IMR-90 (cell line): Measurements from ENCODE around the gene GLE1. TPM values are rescaled to one million over a fixed set of nuclear protein-coding genes. Genes with fewer than 3 reads are reported as not detected.

ENCODE experiments used
- ATAC-seq: fragments of 200-7000 bp; cut with Tn5 transposase; 2 replicates; pipeline ENCODE4 v1.9.1; 2020; ENCODE audit warnings: low read depth, mild to moderate bottlenecking, moderate library complexity
- BruUV-seq: library from RNA; stranded (reverse); fragments of 400-500 nt; replicated peaks from 2 replicates; lab custom pipeline; 2021; lab: Mats Ljungman, UMichigan
- CTCF ChIA-PET: fragments of 300-600 bp; formaldehyde crosslinking; extraction: SDS; loops from one replicate; lab custom pipeline; 2021; ENCODE audit warnings: antibody characterized with exemption; lab: Yijun Ruan, JAX
- POLR2A ChIA-PET: fragments of 300-600 bp; sonication (Branson Sonifier 250); formaldehyde crosslinking; loops from one replicate; lab custom pipeline; 2022; ENCODE audit warnings: antibody characterized with exemption; ENCODE audit not compliant: unreplicated experiment; lab: Charles Lee
- DNase-seq: peaks from one replicate; pipeline ENCODE4 v3.0.0; 2013
- H2AFZ ChIP-seq: replicated peaks from 2 replicates; pipeline ENCODE3; 2013; ENCODE audit warnings: low read length, mild to moderate bottlenecking; ENCODE audit not compliant: poor library complexity
- H2AK5ac ChIP-seq: 2 replicates; pipeline ENCODE4 v1.6.1; 2013; ENCODE audit warnings: low read depth, low read length, inconsistent platforms
- H2AK9ac ChIP-seq: replicated peaks from 2 replicates; pipeline ENCODE3; 2013; ENCODE audit warnings: mild to moderate bottlenecking, low read depth, low read length, moderate library complexity; ENCODE audit not compliant: poor library complexity
- H2BK120ac ChIP-seq: 2 replicates; pipeline ENCODE4 v1.6.1; 2013; ENCODE audit warnings: low read depth, low read length, inconsistent platforms
- H2BK15ac ChIP-seq: 3 replicates; pipeline ENCODE4 v1.6.1; 2013; ENCODE audit warnings: low read depth, low read length, inconsistent platforms
- H2BK20ac ChIP-seq: 2 replicates; pipeline ENCODE4 v1.6.1; 2013; ENCODE audit warnings: low read depth, mild to moderate bottlenecking, inconsistent platforms, low read length, moderate library complexity
- H2BK5ac ChIP-seq: 2 replicates; pipeline ENCODE4 v1.6.1; 2013; ENCODE audit warnings: mild to moderate bottlenecking, low read depth, low read length, inconsistent platforms; ENCODE audit not compliant: poor library complexity, severe bottlenecking
- H3K14ac ChIP-seq: replicated peaks from 2 replicates; pipeline ENCODE4 v1.6.1; 2013; ENCODE audit warnings: low read depth, low read length, inconsistent platforms
- H3K18ac ChIP-seq: 2 replicates; pipeline ENCODE4 v1.6.1; 2013; ENCODE audit warnings: low read depth, low read length, control low read depth
- H3K23ac ChIP-seq: 2 replicates; pipeline ENCODE4 v1.6.1; 2013; ENCODE audit warnings: low read depth, low read length, inconsistent platforms
- H3K27ac ChIP-seq: 2 replicates; pipeline ENCODE4 v1.5.1; 2013; ENCODE audit warnings: mild to moderate bottlenecking, control low read depth, low read length; ENCODE audit not compliant: insufficient read depth
- H3K27me3 ChIP-seq: 2 replicates; pipeline ENCODE4 v1.6.1; 2013; ENCODE audit warnings: low read length; ENCODE audit not compliant: control insufficient read depth, insufficient read depth
- H3K36me3 ChIP-seq: 2 replicates; pipeline ENCODE4 v1.6.1; 2013; ENCODE audit warnings: low read length, mixed read lengths; ENCODE audit not compliant: control insufficient read depth, insufficient read depth
- H3K4ac ChIP-seq: 2 replicates; pipeline ENCODE4 v1.6.1; 2013; ENCODE audit warnings: low read depth, low read length, inconsistent platforms
- H3K4me1 ChIP-seq: 2 replicates; pipeline ENCODE4 v1.6.1; 2013; ENCODE audit warnings: low read length, mixed read lengths; ENCODE audit not compliant: control insufficient read depth, insufficient read depth
- H3K4me2 ChIP-seq: 2 replicates; pipeline ENCODE4 v1.6.1; 2013; ENCODE audit warnings: low read depth, mild to moderate bottlenecking, control low read depth, low read length, moderate library complexity
- H3K4me3 ChIP-seq: 2 replicates; pipeline ENCODE4 v1.5.1; 2013; ENCODE audit warnings: low read depth, mild to moderate bottlenecking, control low read depth, low read length, moderate library complexity; ENCODE audit not compliant: insufficient read depth
- H3K56ac ChIP-seq: 2 replicates; pipeline ENCODE4 v1.6.1; 2013; ENCODE audit warnings: low read length, inconsistent platforms; ENCODE audit not compliant: insufficient read depth; ENCODE audit errors: extremely low read depth
- H3K79me1 ChIP-seq, 2 experiments: 2 replicates each; pipeline ENCODE4 v1.6.1; 2013; ENCODE audit warnings: low read length in 2 of 2, inconsistent platforms in 1 of 2, low read depth in 1 of 2
- H3K9ac ChIP-seq: 2 replicates; pipeline ENCODE4 v1.6.1; 2013; ENCODE audit warnings: low read depth, low read length, control low read depth
- H3K9me1 ChIP-seq: 2 replicates; pipeline ENCODE4 v1.6.1; 2013; ENCODE audit warnings: low read length, inconsistent platforms; ENCODE audit not compliant: insufficient read depth
- H3K9me3 ChIP-seq: 2 replicates; pipeline ENCODE4 v1.6.1; 2013; ENCODE audit warnings: low read length; ENCODE audit not compliant: control insufficient read depth, insufficient read depth
- H4K20me1 ChIP-seq: 2 replicates; pipeline ENCODE4 v1.6.1; 2013; ENCODE audit warnings: low read length, inconsistent platforms; ENCODE audit not compliant: insufficient read depth
- H4K5ac ChIP-seq: 2 replicates; pipeline ENCODE4 v1.6.1; 2013; ENCODE audit warnings: mild to moderate bottlenecking, low read depth, low read length, control low read depth
- H4K8ac ChIP-seq, 2 experiments: 2 replicates each; pipeline ENCODE4 v1.6.1; 2013; ENCODE audit warnings: low read depth in 2 of 2, low read length in 2 of 2, control low read depth in 1 of 2, inconsistent platforms in 1 of 2
- H4K91ac ChIP-seq: 2 replicates; pipeline ENCODE4 v1.6.1; 2013; ENCODE audit warnings: low read depth, low read length, inconsistent platforms; ENCODE audit not compliant: insufficient read depth
- BHLHE40 ChIP-seq: fragments of 150-350 bp; IDR thresholded peaks from 2 replicates; pipeline ENCODE4 v1.6.1; 2016; ENCODE audit warnings: mild to moderate bottlenecking, low read depth, low read length
- CEBPB ChIP-seq: IDR thresholded peaks from 2 replicates; pipeline ENCODE4 v1.6.1; 2012; ENCODE audit warnings: low read depth, low read length, improper control_type of control experiment
- CHD1 ChIP-seq: IDR thresholded peaks from 2 replicates; pipeline ENCODE4 v1.6.1; 2012; ENCODE audit warnings: low read depth, low read length, improper control_type of control experiment
- CTCF ChIP-seq: conservative IDR thresholded peaks from 2 replicates; pipeline ENCODE4 v1.5.1; 2012; ENCODE audit warnings: mild to moderate bottlenecking, low read depth, low read length, improper control_type of control experiment
- FOS ChIP-seq: fragments of 150-350 bp; IDR thresholded peaks from 2 replicates; pipeline ENCODE4 v1.6.1; 2016; ENCODE audit warnings: low read depth, low read length
- MAFK ChIP-seq: IDR thresholded peaks from 2 replicates; pipeline ENCODE4 v1.6.1; 2012; ENCODE audit warnings: low read depth, low read length, improper control_type of control experiment
- POLR2A ChIP-seq: IDR thresholded peaks from 2 replicates; pipeline ENCODE4 v1.6.1; 2012; ENCODE audit warnings: mild to moderate bottlenecking, low read depth, low read length
- RAD21 ChIP-seq: IDR thresholded peaks from 2 replicates; pipeline ENCODE4 v1.6.1; 2012; ENCODE audit warnings: low read length, improper control_type of control experiment
- RCOR1 ChIP-seq: IDR thresholded peaks from 2 replicates; pipeline ENCODE4 v1.6.1; 2012; ENCODE audit warnings: mild to moderate bottlenecking, low read length, improper control_type of control experiment; ENCODE audit not compliant: insufficient replicate concordance
- RFX5 ChIP-seq: IDR thresholded peaks from 2 replicates; pipeline ENCODE4 v1.8.0; 2012; ENCODE audit warnings: low read depth, mild to moderate bottlenecking, low read length, moderate library complexity
- USF2 ChIP-seq: fragments of 150-350 bp; IDR thresholded peaks from 2 replicates; pipeline ENCODE4 v1.6.1; 2017; ENCODE audit warnings: mild to moderate bottlenecking, antibody characterized with exemption, low read length, low read depth
- WGBS, 2 experiments: methylation state at CpG; one replicate each; pipeline versions ENCODE4 v1.1.5 to v1.1.7; 2013; ENCODE audit warnings: missing lambda C conversion rate in 2 of 2; ENCODE audit not compliant: insufficient read length in 1 of 2; ENCODE audit errors: extremely low coverage in 2 of 2; 5-methylcytosine and 5-hydroxymethylcytosine counted together
- dilution Hi-C: fragments of 300-500 bp; cut with HindIII; formaldehyde crosslinking; loops from one replicate; pipeline ENCODE4 v1.14.3; 2018; ENCODE audit warnings: low sequenced_read_pairs; ENCODE audit not compliant: unreplicated experiment
- in situ Hi-C: fragments of 300-500 bp; cut with MboI; formaldehyde crosslinking; loops from 3 replicates; pipeline ENCODE4 v1.14.3; 2019; ENCODE audit warnings: low sequenced_read_pairs, inconsistent platforms, mixed read lengths
- intact Hi-C: fragments of 100-400 bp; cut with micrococcal nuclease; formaldehyde crosslinking; loops from 2 replicates; pipeline ENCODE4 v1.10.0; 2022
- polyA plus RNA-seq, 3 experiments: library from polyadenylated mRNA; depleted of rRNA; stranded (reverse); fragments of >200 nt; gene quantifications; 2 replicates each; pipeline ENCODE4 v1.2.3, GENCODE V29; 2012; ENCODE audit warnings: low replicate concordance in 1 of 3
- total RNA-seq: library from RNA; depleted of rRNA; stranded (reverse); fragments of >200 nt; gene quantifications from 2 replicates; pipeline ENCODE4 v1.2.3, GENCODE V29; 2012
- TF ChIP-seq, protein P1 (sequence below): fragments of 150-350 bp; IDR thresholded peaks from 2 replicates; pipeline ENCODE4 v1.6.1; 2016; ENCODE audit warnings: low read depth, mild to moderate bottlenecking, low read length, moderate library complexity, borderline replicate concordance

GLE1 gene
- total and polyA plus RNA-seq, 2 of the 4 experiments (the other 2 are of a cell fraction): 14.3 to 39.4 TPM

GRCh38 chr9:128495296-128495695, 9.2 kb upstream of the GLE1 start:
- no peaks in the 10 kb centered on the region for H3K79me1 ChIP-seq
- H2AK9ac ChIP-seq: no peak overlapping the region
- H2BK20ac ChIP-seq: no peak overlapping the region
- no peak overlapping the region for H3K56ac ChIP-seq
- ChIA-PET POLR2A (no interaction called here), CTCF (no interaction called here)
- peaks cover 45% of the 10 kb centered on the region for H3K36me3 ChIP-seq
- no peak overlapping the region for H2BK5ac ChIP-seq
- H3K27me3 ChIP-seq: no peaks in the 10 kb centered on the region
- intact Hi-C loops (no loop called here), dilution Hi-C loops (no loop called here), in situ Hi-C loops (no loop called here)
- H4K5ac ChIP-seq: no peak overlapping the region
- BruUV-seq: no TSS peak
- no peak for ATAC-seq
- no peaks in the 10 kb centered on the region for H3K4me1 ChIP-seq
- no peak overlapping the region for H3K4ac ChIP-seq
- no peaks in the 10 kb centered on the region for H3K9me3 ChIP-seq
- WGBS, 2 experiments: no CpG with 5 or more reads among the region's 1 CpG
- no peak overlapping the region for H3K9ac ChIP-seq
- no peak overlapping the region for H2BK120ac ChIP-seq
- no peaks in the 10 kb centered on the region for H4K20me1 ChIP-seq
- no peak overlapping the region for H3K4me3 ChIP-seq
- no peak for TF ChIP-seq CEBPB
- TF ChIP-seq RFX5: no peak
- no peak for TF ChIP-seq RAD21
- TF ChIP-seq CHD1: no peak
- no peak for TF ChIP-seq USF2
- TF ChIP-seq, protein P1, sequence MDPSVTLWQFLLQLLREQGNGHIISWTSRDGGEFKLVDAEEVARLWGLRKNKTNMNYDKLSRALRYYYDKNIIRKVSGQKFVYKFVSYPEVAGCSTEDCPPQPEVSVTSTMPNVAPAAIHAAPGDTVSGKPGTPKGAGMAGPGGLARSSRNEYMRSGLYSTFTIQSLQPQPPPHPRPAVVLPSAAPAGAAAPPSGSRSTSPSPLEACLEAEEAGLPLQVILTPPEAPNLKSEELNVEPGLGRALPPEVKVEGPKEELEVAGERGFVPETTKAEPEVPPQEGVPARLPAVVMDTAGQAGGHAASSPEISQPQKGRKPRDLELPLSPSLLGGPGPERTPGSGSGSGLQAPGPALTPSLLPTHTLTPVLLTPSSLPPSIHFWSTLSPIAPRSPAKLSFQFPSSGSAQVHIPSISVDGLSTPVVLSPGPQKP: no peak
- no peak for TF ChIP-seq BHLHE40
- no peak for TF ChIP-seq POLR2A
- no peak for TF ChIP-seq FOS
- no peak for TF ChIP-seq MAFK
- no peak for TF ChIP-seq RCOR1
- no peak for TF ChIP-seq CTCF
- H3K4me2 ChIP-seq: no peak overlapping the region
- no peak overlapping the region for H3K23ac ChIP-seq
- H2AK5ac ChIP-seq: no peak overlapping the region
- H2AFZ ChIP-seq: no peak overlapping the region
- no peak overlapping the region for H4K91ac ChIP-seq
- H2BK15ac ChIP-seq: no peak overlapping the region
- no peak for DNase-seq
- no peak overlapping the region for H3K27ac ChIP-seq
- no peaks in the 10 kb centered on the region for H3K9me1 ChIP-seq
- no peak overlapping the region for H3K18ac ChIP-seq
- H4K8ac ChIP-seq: no peak overlapping the region
- no peak overlapping the region for H3K14ac ChIP-seq
